ENCODE data around the gene NRG2. TPM values are rescaled to one million over a fixed set of nuclear protein-coding genes. Genes with fewer than 3 reads are reported as not detected.

The NRG2 gene
- total RNA-seq, 4 donors from 2014 or later = 1.1 to 2.9 (median 1.8) TPM

- no peaks in the 10 kb centered on the region for H3K36me3 ChIP-seq
- intact Hi-C loops (cut with DNase I) = no loop called here
- no peak for DNase-seq
- no peak overlapping the region for H3K27ac ChIP-seq
- H3K4me3 ChIP-seq (replicated peaks in 1 of 3) = no peak overlapping the region
- TF ChIP-seq POLR2A (IDR thresholded peaks at IDR 0.05) (no peak), CTCF (IDR thresholded peaks at IDR 0.05) (no peak)
- H3K4me1 ChIP-seq = no peaks in the 10 kb centered on the region
- 94% methylated on average over 2 of the region's 2 CpGs for WGBS, 2 donors
- H3K27me3 ChIP-seq = no peaks in the 10 kb centered on the region
- no peaks in the 10 kb centered on the region for H3K9me3 ChIP-seq
Measured at GRCh38 chr5:140032296-140032695, 10.8 kb downstream of the NRG2 start.

DNA sequence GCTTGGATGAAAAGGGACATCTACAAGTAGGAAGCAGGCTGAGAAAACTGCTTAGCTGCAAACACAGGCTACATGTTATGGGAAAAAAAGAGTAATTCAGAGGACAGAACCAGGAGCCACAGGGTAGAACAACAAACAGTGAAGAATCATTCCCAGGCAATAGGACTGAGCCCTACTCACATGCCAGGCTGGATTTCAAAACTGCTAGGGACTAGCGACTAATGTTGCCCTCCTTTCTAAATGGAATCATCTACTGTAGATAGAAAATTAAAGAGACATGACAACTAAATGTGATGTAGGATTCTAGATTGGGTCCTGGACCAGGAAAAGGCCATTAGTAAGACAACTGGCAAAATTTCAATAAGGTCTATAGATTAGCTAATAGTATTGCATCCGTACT is 15.3 kb downstream of the NRG2 start:
- Histone ChIP-seq H3K36me3 (no peaks in the 10 kb centered on the region), H3K4me3 (replicated peaks in 1 of 3) (no peak overlapping the region), H3K9me3 (no peaks in the 10 kb centered on the region), H3K27ac (no peak overlapping the region), H3K4me1 (no peaks in the 10 kb centered on the region), H3K27me3 (no peaks in the 10 kb centered on the region)
- WGBS, 2 donors = 91 to 93% methylated on average over 2 of the region's 2 CpGs
- intact Hi-C loops (cut with DNase I) = no loop called here
- TF ChIP-seq POLR2A (IDR thresholded peaks at IDR 0.05) (no peak), CTCF (IDR thresholded peaks at IDR 0.05) (no peak)
- no peak for DNase-seq

- intact Hi-C loops (cut with DNase I) = no loop called here
- H3K4me1 ChIP-seq = peaks cover 0 to 6% of the 10 kb centered on the region in 2 donors
- 58 to 62% methylated on average over 3 of the region's 3 CpGs for WGBS, 2 donors
- no peak overlapping the region for H3K4me3 ChIP-seq (replicated peaks in 1 of 3)
- peak in 1 of 2 donors; percentile 14 for DNase-seq
- H3K27ac ChIP-seq = no peak overlapping the region
- H3K27me3 ChIP-seq = no peaks in the 10 kb centered on the region
- H3K36me3 ChIP-seq = no peaks in the 10 kb centered on the region
- H3K9me3 ChIP-seq = no peaks in the 10 kb centered on the region
- TF ChIP-seq POLR2A (IDR thresholded peaks at IDR 0.05) (no peak), CTCF (IDR thresholded peaks at IDR 0.05) (no peak)
Measured at GRCh38 chr5:140025736-140026135, 17.4 kb downstream of the NRG2 start.

- H3K4me3 ChIP-seq (replicated peaks in 1 of 3) = no peak overlapping the region
- WGBS, 2 donors = 6 to 24% methylated on average over 1 of the region's 1 CpG
- no peaks in the 10 kb centered on the region for H3K9me3 ChIP-seq
- intact Hi-C loops (cut with DNase I) = no loop called here
- TF ChIP-seq CTCF (IDR thresholded peaks at IDR 0.05) (no peak), POLR2A (IDR thresholded peaks at IDR 0.05) (no peak)
- peaks cover 0 to 11% of the 10 kb centered on the region in 2 donors for H3K4me1 ChIP-seq
- H3K27me3 ChIP-seq = no peaks in the 10 kb centered on the region
- peak in 1 of 2 donors; percentile 7 for DNase-seq
- H3K36me3 ChIP-seq = no peaks in the 10 kb centered on the region
- no peak overlapping the region for H3K27ac ChIP-seq
Measured at GRCh38 chr5:140024928-140025327, 18.2 kb downstream of the NRG2 start.

GRCh38 chr5:140023611-140024191 is 19.4 kb downstream of the NRG2 start:
- TF ChIP-seq CTCF (IDR thresholded peaks at IDR 0.05) (no peak), POLR2A (IDR thresholded peaks at IDR 0.05) (no peak)
- H3K4me1 ChIP-seq = peaks cover 0 to 11% of the 10 kb centered on the region in 2 donors

More at GRCh38 chr5:140023611-140024191, 19.4 kb downstream of the NRG2 start:
- Histone ChIP-seq H3K27me3 (no peaks in the 10 kb centered on the region), H3K9me3 (no peaks in the 10 kb centered on the region), H3K27ac (no peak overlapping the region), H3K4me3 (replicated peaks in 1 of 3) (no peak overlapping the region), H3K36me3 (no peaks in the 10 kb centered on the region)
- WGBS, 2 donors = 93 to 98% methylated on average over 6 of the region's 6 CpGs
- DNase-seq = no peak
- intact Hi-C loops (cut with DNase I) = no loop called here

Data from thyroid gland (tissue), 4 donors.